Spleen (tissue), 13 donors: Measurements from ENCODE around the gene TGFBR3L. TPM values are rescaled to one million over a fixed set of nuclear protein-coding genes. Genes with fewer than 3 reads are reported as not detected.

Source experiments
- DNase-seq: peaks from one replicate; pipeline ENCODE4 v3.0.0-alpha.2; 2020
- H3K27ac ChIP-seq, 8 donors: fragments of 200-600 bp; sonication (generic) in 7 of 8; 1 replicate in 4 of 8; 2 replicates in 4 of 8; pipeline versions ENCODE4 v1.5.0 to v1.8.0; 2016 to 2021; ENCODE audit warnings: inconsistent platforms in 4 of 8, mild to moderate bottlenecking in 4 of 8, moderate library complexity in 1 of 8
- H3K27me3 ChIP-seq, 7 donors: fragments of 200-600 bp; sonication (generic) in 6 of 7; replicated peaks in 1 of 7; 1 replicate in 4 of 7; 2 replicates in 3 of 7; pipeline versions ENCODE4 v1.5.0 to v1.8.0; 2016 to 2021; ENCODE audit warnings: inconsistent platforms in 3 of 7, mild to moderate bottlenecking in 1 of 7
- H3K36me3 ChIP-seq, 6 donors: fragments of 200-600 bp; sonication (generic) in 5 of 6; 1 replicate in 4 of 6; 2 replicates in 2 of 6; pipeline versions ENCODE4 v1.5.0 to v1.8.0; 2016 to 2021; ENCODE audit warnings: inconsistent platforms in 2 of 6
- H3K4me1 ChIP-seq, 6 donors: fragments of 200-600 bp; sonication (generic) in 5 of 6; 1 replicate in 3 of 6; 2 replicates in 3 of 6; pipeline versions ENCODE4 v1.5.0 to v1.8.0; 2016 to 2021; ENCODE audit warnings: inconsistent platforms in 3 of 6
- H3K4me3 ChIP-seq, 8 donors: fragments of 200-600 bp; sonication (generic) in 7 of 8; 1 replicate in 4 of 8; 2 replicates in 4 of 8; pipeline versions ENCODE4 v1.5.0 to v1.8.0; 2016 to 2021; ENCODE audit warnings: inconsistent platforms in 4 of 8, mild to moderate bottlenecking in 4 of 8, moderate library complexity in 2 of 8
- H3K9me3 ChIP-seq, 8 donors: fragments of 200-600 bp; sonication (generic) in 7 of 8; 1 replicate in 4 of 8; 2 replicates in 4 of 8; pipeline versions ENCODE4 v1.5.0 to v1.8.0; 2016 to 2021; ENCODE audit warnings: inconsistent platforms in 4 of 8
- CTCF ChIP-seq, 11 experiments: fragments of 200-600 bp in 7 of 11; fragments of 450-650 bp in 4 of 11; sonication (generic) in 4 of 11; IDR thresholded peaks in 8 of 11; conservative IDR thresholded peaks in 3 of 11; 1 replicate in 7 of 11; 2 replicates in 4 of 11; pipeline versions ENCODE4 v1.4.0 to v1.8.0; 2016 to 2021; ENCODE audit warnings: antibody characterized with exemption in 11 of 11, inconsistent platforms in 4 of 11, mild to moderate bottlenecking in 1 of 11
- POLR2A ChIP-seq, 3 donors: fragments of 450-650 bp; IDR thresholded peaks; one replicate each; pipeline ENCODE4 v1.5.1; 2017; ENCODE audit warnings: antibody characterized with exemption in 3 of 3, mild to moderate bottlenecking in 1 of 3
- POLR2AphosphoS5 ChIP-seq, 3 donors: sonication (generic); formaldehyde crosslinking; IDR thresholded peaks; one replicate each; pipeline ENCODE4 v1.5.1; 2017; ENCODE audit warnings: antibody characterized with exemption in 3 of 3
- whole genome bisulfite sequencing, 5 donors: extraction: QIAGEN DNeasy Blood & Tissue Kit in 3 of 5; methylation state at CpG; one replicate each; pipeline versions ENCODE4 v1.1.5 to v1.1.7; 2013 to 2018; 5-methylcytosine and 5-hydroxymethylcytosine counted together
- intact Hi-C: fragments of 100-400 bp; cut with DNase I; formaldehyde crosslinking; loops from one replicate; pipeline ENCODE4 v1.15.0; 2023; ENCODE audit warnings: low total_unique reads
- long read RNA-seq, 2 donors: transcript quantifications; one replicate each; lab custom pipeline, GENCODE V29; 2026
- polyA plus RNA-seq, 3 donors: library from polyadenylated mRNA; stranded (reverse); fragments of 200-250 nt; gene quantifications; one replicate each; pipeline ENCODE4 v1.2.1, GENCODE V29; 2013
- total RNA-seq, 7 donors: library from RNA; depleted of rRNA in 3 of 7; stranded (reverse); fragments of >200 nt in 3 of 7; fragmentation: NEBNext Ultra II Directional in 4 of 7; extraction: Animal tissue kit (Norgen Biotek cat#: 25700) in 4 of 7; gene quantifications; one replicate each; pipeline versions ENCODE4 v1.1.0 to v1.2.1, GENCODE V29; 2016 to 2021
- donor health status: healthy with polysubstance abuse.
- donor health status: DM: no; HTN: no; CAD: no; lungs with moderate emphysema.
- donor health status: DM: no; HTN: no; CAD: no.
- donor health status: Bipolar disorder and iron deficiency.
- donor health status: healthy.
- donor health status: DM: no; HTN: no; CAD: no.
- donor health status: DM: yes; HTN: yes; CAD: no.

The TGFBR3L gene
- total RNA-seq (not detected), polyA plus RNA-seq (under 1 TPM in 1 of 3 donors, not detected in 2; 0.11 TPM)
- long read RNA-seq, donor 1, result 0 reads
- long read RNA-seq, donor 2, result 0 reads

GRCh38 chr19:7914598-7915045 lies at the start of gene TGFBR3L:
TSS of gene TGFBR3L (plus strand) at chr19:7914830.
- Histone ChIP-seq H3K27ac (no peak within 1 kb of the TSS), H3K27me3 (peaks cover 0 to 58% (median 52%) of the 10 kb centered on the region in 7 donors), H3K4me3 (no peak within 1 kb of the TSS), H3K4me1 (peaks cover 21 to 67% (median 43%) of the 10 kb centered on the region in 6 donors), H3K36me3 (peaks cover 0 to 44% (median 34%) of the 10 kb centered on the region in 6 donors), H3K9me3 (no peaks in the 10 kb centered on the region)
- intact Hi-C loops, result no loop called here
- DNase-seq, result peak; percentile 71
- 71 to 79% (median 77%) methylated on average over 9 to 12 of the region's 12 CpGs for WGBS, 5 donors
- peak; percentile 55 to 78 (median 60) for TF ChIP-seq POLR2AphosphoS5 (IDR thresholded peaks at IDR 0.05)
- TF ChIP-seq POLR2A (IDR thresholded peaks at IDR 0.05), result no peak

GRCh38 chr19:7865262-7865911 lies 49.2 kb upstream of the TGFBR3L start:
- Histone ChIP-seq H3K27ac (no peak overlapping the region), H3K4me3 (no peak overlapping the region), H3K27me3 (peaks cover 2 to 96% (median 49%) of the 10 kb centered on the region in 7 donors), H3K4me1 (peaks cover 16 to 66% (median 42%) of the 10 kb centered on the region in 6 donors), H3K36me3 (peaks cover 0 to 22% (median 0%) of the 10 kb centered on the region in 6 donors), H3K9me3 (no peaks in the 10 kb centered on the region)
- WGBS, 5 donors, result 36 to 40% (median 39%) methylated on average over 10 of the region's 10 CpGs
- DNase-seq, result no peak
- intact Hi-C loops, result no loop called here
- TF ChIP-seq POLR2AphosphoS5 (IDR thresholded peaks at IDR 0.05) (no peak), CTCF (IDR thresholded peaks at IDR 0.05 in 8 of 11, conservative IDR thresholded peaks at IDR 0.05 in 3 of 11) (no peak), POLR2A (IDR thresholded peaks at IDR 0.05) (no peak)

DNA sequence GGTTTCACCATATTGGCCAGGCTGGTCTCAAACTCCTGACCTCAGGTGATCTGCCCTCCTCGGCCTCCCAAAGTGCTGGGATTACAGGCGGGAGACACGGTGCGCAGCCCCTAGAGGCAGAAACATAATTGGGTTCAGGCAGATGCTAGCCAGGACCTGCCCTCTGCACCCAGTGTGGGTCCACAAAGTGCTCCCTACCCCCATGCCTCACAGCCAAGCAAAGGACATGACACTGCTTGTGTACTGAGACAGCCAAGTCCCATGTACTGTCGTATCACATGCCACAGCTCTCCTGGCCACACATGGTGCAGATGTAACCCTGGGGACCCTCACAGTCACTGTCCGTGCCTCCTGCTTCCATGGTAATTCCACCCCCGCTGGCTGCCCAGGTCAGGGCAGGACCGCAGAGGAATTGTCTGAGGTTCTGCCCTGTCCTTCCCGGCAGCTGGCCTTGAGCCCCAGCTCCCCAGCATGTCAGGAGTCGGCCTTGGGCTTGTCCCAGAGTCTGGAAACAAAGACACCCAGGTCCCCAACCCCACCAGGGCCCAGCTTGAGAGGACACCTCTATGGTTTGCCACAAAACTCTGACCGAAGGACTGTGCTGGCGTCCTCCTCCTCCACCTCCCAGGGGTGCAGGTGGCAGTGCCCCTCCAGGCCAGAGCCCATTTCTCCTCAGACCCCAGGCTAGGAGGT lies 48.1 kb upstream of the TGFBR3L start:
- peaks cover 14 to 65% (median 46%) of the 10 kb centered on the region in 6 donors for H3K4me1 ChIP-seq

More for the DNA sequence above, 48.1 kb upstream of the TGFBR3L start:
- Histone ChIP-seq H3K27ac (no peak overlapping the region), H3K27me3 (peaks cover 2 to 88% (median 41%) of the 10 kb centered on the region in 7 donors), H3K4me3 (no peak overlapping the region), H3K36me3 (peaks cover 0 to 12% (median 0%) of the 10 kb centered on the region in 6 donors), H3K9me3 (no peaks in the 10 kb centered on the region)
- intact Hi-C loops, result no loop called here
- 60 to 80% (median 77%) methylated on average over 8 to 12 of the region's 12 CpGs for WGBS, 5 donors
- DNase-seq, result no peak
- TF ChIP-seq POLR2AphosphoS5 (IDR thresholded peaks at IDR 0.05), result peak in 1 of 3 donors; percentile 21
- no peak for TF ChIP-seq CTCF (IDR thresholded peaks at IDR 0.05 in 8 of 11, conservative IDR thresholded peaks at IDR 0.05 in 3 of 11)
- TF ChIP-seq POLR2A (IDR thresholded peaks at IDR 0.05), result no peak
